GM23338 (cell line): ENCODE measurements around the gene SGSM1. TPM values are rescaled to one million over a fixed set of nuclear protein-coding genes. Genes with fewer than 3 reads are reported as not detected.

Experiments
- polyA plus RNA-seq: library from polyadenylated mRNA; unstranded; fragments of >200 nt; fragmentation: Nextera tagmentation; extraction: Ambion mirVana; gene quantifications from 2 replicates; pipeline ENCODE4 v1.2.1, GENCODE V29; 2016
- small RNA-seq: library from RNA; depleted of rRNA; stranded (forward); fragments of <200 nt; gene quantifications from one replicate; pipeline ENCODE3, GENCODE V24; 2014; ENCODE audit warnings: low replicate concordance
- total RNA-seq: library from RNA; depleted of rRNA; stranded (reverse); fragments of >200 nt; shearing (Covaris generic); gene quantifications from 2 replicates; pipeline ENCODE4 v1.2.3, GENCODE V29; 2014; rRNA removed

The SGSM1 gene
- total and polyA plus RNA-seq, 2 experiments from 2014 or later: 4.7 to 5.4 TPM

Small RNA genes within 50 kb of the gene (small RNA-seq; reads per million reads assigned to genes)
- not detected for gene RF00275

Other genes with a start within 250 kb of the SGSM1 start
- gene LRRC75B, start 213.1 kb upstream of the SGSM1 start, total RNA-seq: 12.8 and 22.1 TPM in 2 replicates
- 17.6 and 21.4 TPM in 2 replicates for gene LRRC75B, start 213.1 kb upstream of the SGSM1 start, polyA plus RNA-seq
- 4.5 and 7.4 TPM in 2 replicates for gene GGT1, start 203.0 kb upstream of the SGSM1 start, total RNA-seq
- 6.4 and 6.6 TPM in 2 replicates for gene GGT1, start 203.0 kb upstream of the SGSM1 start, polyA plus RNA-seq
- gene PIWIL3, start 31.5 kb upstream of the SGSM1 start, total RNA-seq: 0.24 TPM in 1 of 2 replicates, not detected in the other
- 0.21 TPM in 1 of 2 replicates, not detected in the other for gene PIWIL3, start 31.5 kb upstream of the SGSM1 start, polyA plus RNA-seq
- not detected in 2 replicates for gene LHFPL7, start 140.5 kb downstream of the SGSM1 start, total RNA-seq
- gene LHFPL7, start 140.5 kb downstream of the SGSM1 start, polyA plus RNA-seq: not detected in 2 replicates
- gene KIAA1671, start 146.5 kb downstream of the SGSM1 start, total RNA-seq: 22.1 and 27.2 TPM in 2 replicates
- 5.8 and 6.1 TPM in 2 replicates for gene KIAA1671, start 146.5 kb downstream of the SGSM1 start, polyA plus RNA-seq